ENCODE measurements around the gene RBM43.

GRCh38 chr2:151237422-151238025 lies 24.1 kb downstream of the RBM43 start:
- TF ChIP-seq CTCF (conservative IDR thresholded peaks at IDR 0.05; ENCODE audit: low read depth, low read length) (no peak), SMC3 (IDR thresholded peaks at IDR 0.05; ENCODE audit: low read depth, low read length) (no peak), RCOR1 (IDR thresholded peaks at IDR 0.05; ENCODE audit: insufficient replicate concordance, low read length) (no peak), POLR2A (IDR thresholded peaks at IDR 0.05; ENCODE audit: low read depth, low read length) (no peak), CHD1 (IDR thresholded peaks at IDR 0.05; ENCODE audit: low read depth, low read length) (no peak), BHLHE40 (IDR thresholded peaks at IDR 0.05; ENCODE audit: low read depth, low read length) (no peak), CEBPB (IDR thresholded peaks at IDR 0.05; ENCODE audit: low read depth, low read length) (no peak), RAD21 (IDR thresholded peaks at IDR 0.05; ENCODE audit: low read length) (no peak), RFX5 (IDR thresholded peaks at IDR 0.05; ENCODE audit: low read depth, low read length) (no peak), FOS (IDR thresholded peaks at IDR 0.05; ENCODE audit: low read depth, low read length) (0 out of 2 replicates have a peak, but pooled peaks have one; percentile 18), MXI1 (IDR thresholded peaks at IDR 0.05; ENCODE audit: borderline replicate concordance, low read depth, low read length) (no peak), MAFK (IDR thresholded peaks at IDR 0.05; ENCODE audit: low read depth, low read length) (no peak)
- TF ChIP-seq, protein P1, sequence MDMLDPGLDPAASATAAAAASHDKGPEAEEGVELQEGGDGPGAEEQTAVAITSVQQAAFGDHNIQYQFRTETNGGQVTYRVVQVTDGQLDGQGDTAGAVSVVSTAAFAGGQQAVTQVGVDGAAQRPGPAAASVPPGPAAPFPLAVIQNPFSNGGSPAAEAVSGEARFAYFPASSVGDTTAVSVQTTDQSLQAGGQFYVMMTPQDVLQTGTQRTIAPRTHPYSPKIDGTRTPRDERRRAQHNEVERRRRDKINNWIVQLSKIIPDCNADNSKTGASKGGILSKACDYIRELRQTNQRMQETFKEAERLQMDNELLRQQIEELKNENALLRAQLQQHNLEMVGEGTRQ (IDR thresholded peaks at IDR 0.05; ENCODE audit: low read depth, low read length), result no peak
